HEK293 (cell line): Measurements from ENCODE around the gene NELFB.
A peak's percentile ranks its signal among the peaks of the same experiment; 100 is the strongest.

Experiments
- KLF17 ChIP-seq: fragments of 450-650 bp; formaldehyde crosslinking; IDR thresholded peaks from 2 replicates; pipeline ENCODE4 v1.5.1; 2016; ENCODE audit warnings: missing biosample characterization, missing genetic modification characterization
- KLF8 ChIP-seq: fragments of 450-650 bp; formaldehyde crosslinking; IDR thresholded peaks from 2 replicates; pipeline ENCODE4 v1.5.1; 2016; ENCODE audit warnings: missing biosample characterization, missing genetic modification characterization
- PRDM2 ChIP-seq: fragments of 450-650 bp; formaldehyde crosslinking; IDR thresholded peaks from 2 replicates; pipeline ENCODE4 v1.5.1; 2016; ENCODE audit warnings: missing biosample characterization, missing genetic modification characterization, borderline replicate concordance
- SETDB1 ChIP-seq: IDR thresholded peaks from one replicate; pipeline ENCODE4 v1.6.1; 2017; ENCODE audit warnings: mild to moderate bottlenecking, low read length, moderate library complexity, mixed read lengths; ENCODE audit not compliant: insufficient read length
- SP2 ChIP-seq: fragments of 450-650 bp; formaldehyde crosslinking; IDR thresholded peaks from 2 replicates; pipeline ENCODE4 v1.5.1; 2016; ENCODE audit warnings: missing biosample characterization, missing genetic modification characterization
- SP3 ChIP-seq: fragments of 450-650 bp; formaldehyde crosslinking; IDR thresholded peaks from 2 replicates; pipeline ENCODE4 v1.5.1; 2016; ENCODE audit warnings: missing biosample characterization, missing genetic modification characterization
- WT1 ChIP-seq: fragments of 450-650 bp; formaldehyde crosslinking; IDR thresholded peaks from 2 replicates; pipeline ENCODE4 v1.5.1; 2016; ENCODE audit warnings: missing biosample characterization, missing genetic modification characterization
- ZBTB7A ChIP-seq: fragments of 450-650 bp; formaldehyde crosslinking; IDR thresholded peaks from 2 replicates; pipeline ENCODE4 v1.5.1; 2016; ENCODE audit warnings: low read depth, missing biosample characterization, missing genetic modification characterization
- ZNF169 ChIP-seq: fragments of 450-650 bp; formaldehyde crosslinking; IDR thresholded peaks from 2 replicates; pipeline ENCODE4 v1.5.1; 2016; ENCODE audit warnings: missing biosample characterization, missing genetic modification characterization
- ZNF23 ChIP-seq: fragments of 450-650 bp; formaldehyde crosslinking; IDR thresholded peaks from 2 replicates; pipeline ENCODE4 v1.5.1; 2016; ENCODE audit warnings: missing biosample characterization, missing genetic modification characterization, borderline replicate concordance
- ZNF266 ChIP-seq: fragments of 450-650 bp; formaldehyde crosslinking; IDR thresholded peaks from 2 replicates; pipeline ENCODE4 v1.5.1; 2016; ENCODE audit warnings: missing biosample characterization, missing genetic modification characterization, low read depth
- ZNF274 ChIP-seq, 2 experiments: fragments of 200-500 bp in 1 of 2; fragments of 450-650 bp in 1 of 2; sonication (Bioruptor generic) in 1 of 2; formaldehyde crosslinking in 1 of 2; IDR thresholded peaks; 2 replicates each; pipeline versions ENCODE4 v1.5.1 to v1.6.1; 2014 to 2016; ENCODE audit warnings: borderline replicate concordance in 1 of 2, inconsistent platforms in 1 of 2, low read length in 1 of 2, missing biosample characterization in 1 of 2, missing genetic modification characterization in 1 of 2
- ZNF311 ChIP-seq: fragments of 450-650 bp; formaldehyde crosslinking; IDR thresholded peaks from 2 replicates; pipeline ENCODE4 v1.5.1; 2017; ENCODE audit warnings: missing biosample characterization, missing genetic modification characterization, borderline replicate concordance
- ZNF514 ChIP-seq: fragments of 450-650 bp; formaldehyde crosslinking; IDR thresholded peaks from 2 replicates; pipeline ENCODE4 v1.5.1; 2016; ENCODE audit warnings: missing biosample characterization, missing genetic modification characterization
- ZNF558 ChIP-seq: fragments of 450-650 bp; formaldehyde crosslinking; IDR thresholded peaks from 2 replicates; pipeline ENCODE4 v1.5.1; 2016; ENCODE audit warnings: missing biosample characterization, missing genetic modification characterization
- ZNF571 ChIP-seq: fragments of 450-650 bp; formaldehyde crosslinking; IDR thresholded peaks from 2 replicates; pipeline ENCODE4 v1.5.0; 2017; ENCODE audit warnings: missing biosample characterization, missing genetic modification characterization
- ZNF629 ChIP-seq: fragments of 450-650 bp; formaldehyde crosslinking; IDR thresholded peaks from 2 replicates; pipeline ENCODE4 v1.5.1; 2017; ENCODE audit warnings: missing biosample characterization, missing genetic modification characterization
- ZNF768 ChIP-seq: fragments of 450-650 bp; formaldehyde crosslinking; IDR thresholded peaks from 2 replicates; pipeline ENCODE4 v1.5.1; 2018; ENCODE audit warnings: missing biosample characterization, mild to moderate bottlenecking, missing genetic modification characterization
- TF ChIP-seq, protein P1 (sequence below): fragments of 450-650 bp; formaldehyde crosslinking; IDR thresholded peaks from 2 replicates; pipeline ENCODE4 v1.5.1; 2017; ENCODE audit warnings: missing biosample characterization, missing genetic modification characterization
- TF ChIP-seq, protein P2 (sequence below): fragments of 450-650 bp; formaldehyde crosslinking; conservative IDR thresholded peaks from 2 replicates; pipeline ENCODE4 v1.5.1; 2016; ENCODE audit warnings: low read depth, missing biosample characterization, missing genetic modification characterization

Gene NELFB

GRCh38 chr9:137294091-137294680 lies 39.1 kb downstream of the NELFB start (continued):
- TF ChIP-seq ZNF558 (tag by site-specific recombination) (no peak), KLF8 (peak; percentile 88), PRDM2 (tag by site-specific recombination) (no peak), ZNF514 (tag by site-specific recombination) (no peak), ZNF629 (tag by site-specific recombination) (peak; percentile 26; the same call in 1 of the 2 replicates), ZBTB7A (tag by site-specific recombination) (no peak), ZNF768 (tag by site-specific recombination) (no peak), SP3 (tag by site-specific recombination) (peak; percentile 68), ZNF274 (IDR thresholded peaks at IDR 0.05; ENCODE audit: low read length) (no peak), ZNF274 (tag by site-specific recombination; IDR thresholded peaks at IDR 0.05; ENCODE audit: borderline replicate concordance) (no peak), ZNF571 (tag by site-specific recombination) (no peak), WT1 (tag by site-specific recombination) (peak; percentile 51; the same call in 1 of the 2 replicates), KLF17 (tag by site-specific recombination) (peak; percentile 46; the same call in 1 of the 2 replicates), SETDB1 (peak; percentile 97), ZNF311 (tag by site-specific recombination) (no peak), ZNF169 (tag by site-specific recombination) (no peak), ZNF266 (tag by site-specific recombination) (no peak), ZNF23 (tag by site-specific recombination) (no peak), SP2 (peak; percentile 69)
- TF ChIP-seq, protein P1, sequence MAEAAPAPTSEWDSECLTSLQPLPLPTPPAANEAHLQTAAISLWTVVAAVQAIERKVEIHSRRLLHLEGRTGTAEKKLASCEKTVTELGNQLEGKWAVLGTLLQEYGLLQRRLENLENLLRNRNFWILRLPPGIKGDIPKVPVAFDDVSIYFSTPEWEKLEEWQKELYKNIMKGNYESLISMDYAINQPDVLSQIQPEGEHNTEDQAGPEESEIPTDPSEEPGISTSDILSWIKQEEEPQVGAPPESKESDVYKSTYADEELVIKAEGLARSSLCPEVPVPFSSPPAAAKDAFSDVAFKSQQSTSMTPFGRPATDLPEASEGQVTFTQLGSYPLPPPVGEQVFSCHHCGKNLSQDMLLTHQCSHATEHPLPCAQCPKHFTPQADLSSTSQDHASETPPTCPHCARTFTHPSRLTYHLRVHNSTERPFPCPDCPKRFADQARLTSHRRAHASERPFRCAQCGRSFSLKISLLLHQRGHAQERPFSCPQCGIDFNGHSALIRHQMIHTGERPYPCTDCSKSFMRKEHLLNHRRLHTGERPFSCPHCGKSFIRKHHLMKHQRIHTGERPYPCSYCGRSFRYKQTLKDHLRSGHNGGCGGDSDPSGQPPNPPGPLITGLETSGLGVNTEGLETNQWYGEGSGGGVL (tag by site-specific recombination), result 0 out of 2 replicates have a peak, but pooled peaks have one; percentile 27
- TF ChIP-seq, protein P2, sequence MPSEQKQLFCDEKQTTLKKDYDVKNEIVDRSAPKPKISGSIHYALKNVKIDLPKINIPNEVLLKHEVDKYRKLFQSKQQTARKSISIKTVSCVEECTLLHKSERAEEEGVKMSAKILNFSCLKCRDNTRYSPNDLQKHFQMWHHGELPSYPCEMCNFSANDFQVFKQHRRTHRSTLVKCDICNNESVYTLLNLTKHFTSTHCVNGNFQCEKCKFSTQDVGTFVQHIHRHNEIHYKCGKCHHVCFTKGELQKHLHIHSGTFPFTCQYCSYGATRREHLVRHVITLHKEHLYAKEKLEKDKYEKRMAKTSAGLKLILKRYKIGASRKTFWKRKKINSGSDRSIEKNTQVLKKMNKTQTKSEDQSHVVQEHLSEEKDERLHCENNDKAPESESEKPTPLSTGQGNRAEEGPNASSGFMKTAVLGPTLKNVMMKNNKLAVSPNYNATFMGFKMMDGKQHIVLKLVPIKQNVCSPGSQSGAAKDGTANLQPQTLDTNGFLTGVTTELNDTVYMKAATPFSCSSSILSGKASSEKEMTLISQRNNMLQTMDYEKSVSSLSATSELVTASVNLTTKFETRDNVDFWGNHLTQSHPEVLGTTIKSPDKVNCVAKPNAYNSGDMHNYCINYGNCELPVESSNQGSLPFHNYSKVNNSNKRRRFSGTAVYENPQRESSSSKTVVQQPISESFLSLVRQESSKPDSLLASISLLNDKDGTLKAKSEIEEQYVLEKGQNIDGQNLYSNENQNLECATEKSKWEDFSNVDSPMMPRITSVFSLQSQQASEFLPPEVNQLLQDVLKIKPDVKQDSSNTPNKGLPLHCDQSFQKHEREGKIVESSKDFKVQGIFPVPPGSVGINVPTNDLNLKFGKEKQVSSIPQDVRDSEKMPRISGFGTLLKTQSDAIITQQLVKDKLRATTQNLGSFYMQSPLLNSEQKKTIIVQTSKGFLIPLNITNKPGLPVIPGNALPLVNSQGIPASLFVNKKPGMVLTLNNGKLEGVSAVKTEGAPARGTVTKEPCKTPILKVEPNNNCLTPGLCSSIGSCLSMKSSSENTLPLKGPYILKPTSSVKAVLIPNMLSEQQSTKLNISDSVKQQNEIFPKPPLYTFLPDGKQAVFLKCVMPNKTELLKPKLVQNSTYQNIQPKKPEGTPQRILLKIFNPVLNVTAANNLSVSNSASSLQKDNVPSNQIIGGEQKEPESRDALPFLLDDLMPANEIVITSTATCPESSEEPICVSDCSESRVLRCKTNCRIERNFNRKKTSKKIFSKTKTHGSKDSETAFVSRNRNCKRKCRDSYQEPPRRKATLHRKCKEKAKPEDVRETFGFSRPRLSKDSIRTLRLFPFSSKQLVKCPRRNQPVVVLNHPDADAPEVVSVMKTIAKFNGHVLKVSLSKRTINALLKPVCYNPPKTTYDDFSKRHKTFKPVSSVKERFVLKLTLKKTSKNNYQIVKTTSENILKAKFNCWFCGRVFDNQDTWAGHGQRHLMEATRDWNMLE (tag by site-specific recombination), result 0 out of 2 replicates have a peak, but pooled peaks have one; percentile 24
